ENCODE measurements around the gene CERS1. TPM values are rescaled to one million over a fixed set of nuclear protein-coding genes. Genes with fewer than 3 reads are reported as not detected.

The CERS1 gene
- total and polyA plus RNA-seq, 8 donors: 0.37 to 4.8 (median 0.61) TPM; not detected in 3

- Histone ChIP-seq H3K4me1 (peaks cover 14 to 39% (median 24%) of the 10 kb centered on the region in 4 donors), H3K27me3 (peaks cover 0 to 26% (median 14%) of the 10 kb centered on the region in 3 donors), H3K36me3 (peaks cover 58 to 76% (median 74%) of the 10 kb centered on the region in 4 donors), H3K9me3 (no peaks in the 10 kb centered on the region), H3K4me3 (no peak overlapping the region), H3K27ac (no peak overlapping the region)
- 34 to 44% (median 39%) methylated on average over 36 to 38 of the region's 38 CpGs for WGBS, 5 donors
- TF ChIP-seq CTCF (IDR thresholded peaks at IDR 0.05) (peak in 5 of 7 experiments; percentile 59 to 99 (median 95)), POLR2AphosphoS5 (IDR thresholded peaks at IDR 0.05) (peak in 1 of 3 donors; percentile 12), EP300 (IDR thresholded peaks at IDR 0.05) (no peak)
- intact Hi-C loops (cut with DNase I; ENCODE audit: low total_unique reads): no loop called here
- peak; percentile 67 to 87 for DNase-seq
Observed at GRCh38 chr19:18865973-18866799, 29.8 kb downstream of the CERS1 start.

- H3K36me3 ChIP-seq: peaks cover 66 to 84% (median 82%) of the 10 kb centered on the region in 4 donors
- H3K27me3 ChIP-seq: peaks cover 0 to 20% (median 13%) of the 10 kb centered on the region in 3 donors
- intact Hi-C loops (cut with DNase I; ENCODE audit: low total_unique reads): no loop called here
- H3K27ac ChIP-seq: no peak overlapping the region
- DNase-seq: no peak
- H3K4me3 ChIP-seq: no peak overlapping the region
- WGBS, 5 donors: 86 to 91% (median 87%) methylated on average over 17 to 27 of the region's 27 CpGs
- TF ChIP-seq EP300 (IDR thresholded peaks at IDR 0.05) (no peak), POLR2AphosphoS5 (IDR thresholded peaks at IDR 0.05) (no peak), POLR2A (IDR thresholded peaks at IDR 0.05) (no peak), CTCF (IDR thresholded peaks at IDR 0.05) (no peak)
- no peaks in the 10 kb centered on the region for H3K9me3 ChIP-seq
- peaks cover 13 to 40% (median 22%) of the 10 kb centered on the region in 4 donors for H3K4me1 ChIP-seq
Observed at GRCh38 chr19:18865106-18865972, 30.6 kb downstream of the CERS1 start.

GRCh38 chr19:18863843-18864362, 32.1 kb downstream of the CERS1 start:
- peaks cover 6 to 34% (median 14%) of the 10 kb centered on the region in 4 donors for H3K4me1 ChIP-seq
- peaks cover 0 to 6% (median 0%) of the 10 kb centered on the region in 3 donors for H3K27me3 ChIP-seq
- intact Hi-C loops (cut with DNase I; ENCODE audit: low total_unique reads): no loop called here
- no peak overlapping the region for H3K4me3 ChIP-seq
- H3K27ac ChIP-seq: no peak overlapping the region
- no peak for TF ChIP-seq CTCF (IDR thresholded peaks at IDR 0.05)
- TF ChIP-seq POLR2AphosphoS5 (IDR thresholded peaks at IDR 0.05): no peak
- no peak for TF ChIP-seq EP300 (IDR thresholded peaks at IDR 0.05)
- TF ChIP-seq POLR2A (IDR thresholded peaks at IDR 0.05): no peak
- DNase-seq: no peak
- peaks cover 80 to 99% (median 97%) of the 10 kb centered on the region in 4 donors for H3K36me3 ChIP-seq
- WGBS, 5 donors: 68 to 77% (median 70%) methylated on average over 14 to 16 of the region's 16 CpGs
- H3K9me3 ChIP-seq: no peaks in the 10 kb centered on the region
